HG02623 (cell line): ENCODE measurements around the gene SCN1B.
"Not testable (repeated sequence)": the region's sequence is repeated elsewhere in the genome, so short reads cannot be mapped to it uniquely, and the experiment has no call there.

Experiments used
- ATAC-seq: cut with Tn5 transposase; IDR thresholded peaks from one replicate; pipeline ENCODE4 v1.9.1; 2021; ENCODE audit warnings: moderate library complexity; ENCODE audit not compliant: unreplicated experiment

The SCN1B gene

DNA sequence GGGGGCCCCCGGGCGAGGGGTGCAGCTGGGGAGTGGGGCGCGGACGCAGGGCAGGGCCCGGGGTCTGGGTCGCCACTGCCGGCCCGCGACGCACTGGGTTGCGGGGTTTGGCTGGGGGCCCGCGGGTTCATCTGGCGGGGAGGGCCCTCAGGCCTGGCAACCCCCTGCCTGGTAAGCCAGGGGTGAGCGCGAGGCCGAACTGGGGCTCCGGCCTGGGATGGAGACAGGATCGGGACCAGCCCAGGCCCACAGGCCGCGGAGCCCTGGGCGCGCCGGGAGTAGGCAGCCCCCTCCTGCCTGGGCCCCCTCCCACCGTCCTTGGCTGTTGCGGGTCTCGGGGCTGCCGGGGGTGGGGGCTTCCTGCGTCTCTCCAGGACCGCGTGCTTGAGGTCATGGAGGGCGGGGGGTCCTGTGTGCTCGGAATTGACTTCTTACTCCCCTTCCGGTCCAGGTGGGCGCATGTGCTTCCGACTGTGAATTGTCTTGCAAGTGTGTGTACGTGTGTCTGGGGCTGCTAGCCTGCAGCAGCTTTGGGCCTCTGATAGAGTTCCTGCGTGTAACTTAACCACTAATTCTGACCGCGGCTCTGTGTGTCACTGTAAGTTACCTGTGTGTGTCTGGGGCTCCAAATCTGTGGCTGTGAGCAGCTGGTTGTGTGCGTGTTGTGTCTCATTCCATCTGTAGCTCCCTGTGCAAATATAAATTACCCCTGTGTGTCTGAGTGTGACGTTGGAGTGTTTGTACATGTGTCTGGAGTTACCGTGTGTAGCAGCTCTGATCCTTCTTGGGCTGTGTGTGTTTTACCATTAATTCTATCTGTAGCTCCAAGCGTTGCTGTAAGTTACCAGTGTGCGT, 29.4 kb upstream of the SCN1B start:
- no peak for ATAC-seq

DNA sequence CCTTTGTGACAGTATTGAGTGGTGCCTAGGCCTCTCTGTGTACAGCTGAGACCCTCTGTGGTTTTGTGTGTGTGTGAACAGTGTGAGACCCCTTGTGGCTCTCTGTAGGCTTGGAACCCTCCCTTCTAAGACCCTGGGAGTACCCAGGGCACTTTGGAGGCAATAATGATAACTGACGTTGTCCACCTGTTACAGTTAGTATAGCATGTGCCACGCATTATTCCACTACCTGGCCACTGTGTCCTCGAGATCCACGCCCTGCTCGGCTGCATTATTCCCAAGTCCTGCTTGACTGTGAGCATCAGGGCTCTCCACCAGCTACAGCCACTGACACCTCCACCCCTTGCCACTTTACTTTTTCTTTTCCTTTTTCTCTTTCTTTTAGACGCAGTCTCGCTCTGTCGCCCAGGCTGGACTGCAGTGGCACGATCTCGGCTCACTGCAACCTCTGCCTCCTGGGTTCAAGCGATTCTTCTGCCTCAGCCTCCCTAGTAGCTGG, 28.2 kb upstream of the SCN1B start:
- ATAC-seq = no peak

DNA sequence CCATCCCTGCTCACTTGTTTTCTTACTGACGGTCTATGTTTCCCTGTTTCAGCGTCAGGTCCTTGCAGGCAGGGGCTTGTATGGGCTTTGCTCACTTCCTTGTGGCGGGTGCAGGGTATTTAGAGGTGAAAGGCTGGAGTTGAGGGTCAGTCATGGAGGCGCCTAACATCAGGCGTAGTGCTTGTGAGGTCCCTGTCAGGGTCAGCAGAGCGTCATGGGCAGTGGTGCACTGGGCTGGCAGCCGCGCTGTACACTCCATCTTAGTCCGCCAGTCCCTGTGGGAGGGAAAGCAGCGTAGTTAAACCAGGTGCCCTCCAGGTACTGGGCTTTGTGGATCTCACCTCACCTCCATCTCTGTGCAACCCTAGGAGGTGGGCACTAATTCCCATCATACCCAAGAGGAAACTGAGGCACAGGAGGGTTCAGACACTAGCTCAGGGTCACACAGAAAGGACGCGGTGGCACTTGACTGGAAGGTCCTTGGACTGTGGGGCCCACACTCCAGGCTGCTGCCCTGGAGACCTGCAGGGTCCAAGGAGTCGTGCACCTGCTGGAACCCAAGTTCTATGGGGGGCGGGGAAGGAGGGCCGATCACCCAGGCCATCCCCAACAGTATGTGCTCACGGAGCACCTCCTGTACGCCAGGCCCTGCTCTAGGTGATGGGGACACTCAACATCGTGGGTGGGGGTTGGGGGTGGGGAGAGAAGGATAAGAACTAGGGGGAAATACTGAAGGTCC, 25.6 kb upstream of the SCN1B start:
- no peak for ATAC-seq

DNA sequence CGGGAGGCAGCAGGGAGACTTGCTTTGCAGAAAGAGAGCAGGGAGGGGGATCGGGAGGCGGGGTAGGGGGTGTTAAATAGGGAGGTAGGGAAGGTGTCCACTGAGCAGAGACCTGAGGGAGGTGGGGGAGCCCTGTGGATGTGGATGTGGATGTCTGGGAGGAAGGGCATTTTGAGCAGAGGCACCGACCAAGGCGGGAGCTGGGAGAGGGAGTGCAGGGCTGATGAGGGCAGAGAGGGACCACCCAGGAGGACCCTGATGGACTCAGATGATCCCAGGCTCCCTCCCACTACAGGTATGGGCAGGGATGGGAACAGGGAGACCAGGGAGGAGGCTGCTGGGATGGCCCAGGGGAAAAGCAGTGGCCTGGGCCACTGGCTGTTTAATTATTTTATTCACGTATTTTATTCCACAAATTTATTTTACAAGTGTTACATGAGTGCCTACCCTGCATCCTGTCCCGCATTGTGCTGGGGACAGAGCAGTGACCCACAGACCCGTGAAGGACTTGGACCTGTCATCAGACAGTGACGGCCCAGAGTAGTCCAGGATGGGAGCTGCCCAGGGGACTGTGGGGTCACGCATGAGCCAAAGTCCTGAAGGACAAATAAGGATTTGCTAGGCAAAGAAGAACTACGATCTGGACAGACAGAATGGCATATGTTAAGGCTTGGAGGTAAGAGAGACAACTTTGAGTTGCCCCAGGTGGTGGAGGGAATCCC, 24.9 kb upstream of the SCN1B start:
- no peak for ATAC-seq

DNA sequence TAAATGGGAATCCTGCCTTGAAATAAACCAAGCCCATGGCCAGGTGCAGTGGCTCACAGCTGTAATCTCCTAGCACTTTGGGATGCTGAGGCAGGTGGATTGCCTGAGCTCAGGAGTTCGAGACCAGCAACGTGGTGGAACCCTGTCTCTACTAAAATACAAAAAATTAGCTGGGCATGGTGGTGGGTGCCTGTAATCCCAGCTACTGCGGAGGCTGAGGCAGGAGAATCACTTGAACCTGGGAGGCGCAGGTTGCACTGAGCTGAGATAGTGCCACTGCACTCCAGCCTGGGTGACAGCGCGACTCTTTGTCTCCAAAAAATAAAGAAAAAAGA, 24.3 kb upstream of the SCN1B start:
- not testable (repeated sequence) for ATAC-seq

DNA sequence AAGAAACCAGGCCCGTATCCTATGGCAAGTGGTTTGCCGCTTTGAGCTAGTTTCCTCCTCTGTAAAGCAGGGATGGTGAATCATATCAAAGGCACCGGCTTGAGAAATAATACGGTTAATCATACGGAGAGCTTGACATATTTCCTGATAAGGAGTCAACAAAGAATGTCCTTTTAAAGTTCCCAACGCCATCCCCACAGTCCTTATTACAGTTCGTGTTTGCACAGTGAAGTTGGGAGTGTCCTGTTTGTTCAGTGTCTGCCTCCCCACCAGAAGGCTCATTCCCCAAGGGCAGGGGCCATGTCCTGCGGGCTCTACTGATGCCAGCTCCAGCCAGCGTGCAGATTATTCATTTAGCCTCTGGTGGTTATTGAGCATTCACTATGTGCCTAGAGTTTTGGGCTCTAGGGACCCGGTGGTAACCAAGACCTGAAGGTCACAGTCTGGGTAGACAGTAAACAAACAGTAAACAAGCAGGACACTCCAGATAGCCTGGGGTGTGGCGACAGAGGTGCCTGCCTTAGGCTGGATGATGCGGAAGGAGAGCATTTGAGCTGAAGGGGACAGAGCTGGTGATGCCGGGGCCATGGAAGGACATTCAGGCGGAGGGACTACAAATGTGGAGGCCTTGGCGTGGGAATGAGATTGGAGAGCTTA, 23.8 kb upstream of the SCN1B start:
- no peak for ATAC-seq

DNA sequence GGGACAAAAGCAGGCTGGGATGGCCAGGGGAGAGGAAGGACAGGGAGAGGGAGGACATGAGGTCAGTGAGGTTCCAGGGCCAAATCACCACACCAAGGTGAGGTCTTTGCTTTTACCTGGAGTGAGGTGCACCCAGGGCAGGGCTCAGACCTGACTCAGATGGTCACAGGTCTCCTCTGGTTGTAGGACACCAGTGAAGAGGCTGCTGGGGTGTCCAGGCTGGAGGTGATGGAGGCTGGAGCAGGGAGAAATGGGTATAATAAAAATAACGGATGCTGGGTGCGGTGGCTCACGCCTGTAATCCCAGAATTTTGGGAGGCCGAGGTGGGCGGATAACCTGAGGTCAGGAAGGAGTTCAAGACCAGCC, 23.3 kb upstream of the SCN1B start:
- no peak for ATAC-seq

DNA sequence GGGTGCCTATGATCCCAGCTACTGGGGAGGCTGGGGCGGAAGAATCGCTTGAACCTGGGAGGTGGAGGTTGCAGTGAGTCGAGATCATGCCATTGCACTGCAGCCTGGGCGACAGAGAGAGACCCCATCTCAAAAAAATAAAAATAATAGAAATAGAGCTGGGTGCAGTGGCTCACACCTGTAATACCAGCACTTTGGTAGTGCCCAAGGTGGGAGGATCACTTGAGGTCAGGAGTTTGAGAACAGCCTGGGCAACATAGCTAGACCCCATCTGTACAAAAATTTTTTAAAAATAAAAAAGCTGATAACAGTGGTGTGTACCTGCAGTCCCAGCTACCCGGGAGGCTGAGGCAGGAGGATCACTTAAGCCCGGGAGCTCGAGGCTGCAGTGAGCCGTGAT, 22.8 kb upstream of the SCN1B start:
- not testable (repeated sequence) for ATAC-seq

DNA sequence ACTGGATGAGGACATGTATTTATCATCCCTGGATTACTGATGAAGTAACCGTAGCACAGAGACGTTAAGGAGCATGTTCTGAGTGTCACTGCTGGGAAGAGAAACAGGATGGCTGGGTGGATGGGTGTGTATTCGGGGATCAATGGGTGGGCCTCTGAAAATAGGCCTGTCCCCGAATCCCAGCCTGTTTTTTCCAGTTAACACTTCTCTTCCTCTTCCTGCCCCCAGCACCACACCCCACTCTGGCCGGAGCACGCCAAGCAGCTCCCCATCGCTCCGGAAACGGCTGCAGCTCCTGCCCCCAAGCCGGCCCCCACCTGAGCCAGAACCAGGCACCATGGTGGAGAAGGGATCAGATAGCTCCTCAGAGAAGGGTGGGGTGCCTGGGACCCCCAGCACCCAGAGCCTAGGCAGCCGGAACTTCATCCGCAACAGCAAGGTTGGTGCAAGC, 21.4 kb upstream of the SCN1B start:
- no peak for ATAC-seq

DNA sequence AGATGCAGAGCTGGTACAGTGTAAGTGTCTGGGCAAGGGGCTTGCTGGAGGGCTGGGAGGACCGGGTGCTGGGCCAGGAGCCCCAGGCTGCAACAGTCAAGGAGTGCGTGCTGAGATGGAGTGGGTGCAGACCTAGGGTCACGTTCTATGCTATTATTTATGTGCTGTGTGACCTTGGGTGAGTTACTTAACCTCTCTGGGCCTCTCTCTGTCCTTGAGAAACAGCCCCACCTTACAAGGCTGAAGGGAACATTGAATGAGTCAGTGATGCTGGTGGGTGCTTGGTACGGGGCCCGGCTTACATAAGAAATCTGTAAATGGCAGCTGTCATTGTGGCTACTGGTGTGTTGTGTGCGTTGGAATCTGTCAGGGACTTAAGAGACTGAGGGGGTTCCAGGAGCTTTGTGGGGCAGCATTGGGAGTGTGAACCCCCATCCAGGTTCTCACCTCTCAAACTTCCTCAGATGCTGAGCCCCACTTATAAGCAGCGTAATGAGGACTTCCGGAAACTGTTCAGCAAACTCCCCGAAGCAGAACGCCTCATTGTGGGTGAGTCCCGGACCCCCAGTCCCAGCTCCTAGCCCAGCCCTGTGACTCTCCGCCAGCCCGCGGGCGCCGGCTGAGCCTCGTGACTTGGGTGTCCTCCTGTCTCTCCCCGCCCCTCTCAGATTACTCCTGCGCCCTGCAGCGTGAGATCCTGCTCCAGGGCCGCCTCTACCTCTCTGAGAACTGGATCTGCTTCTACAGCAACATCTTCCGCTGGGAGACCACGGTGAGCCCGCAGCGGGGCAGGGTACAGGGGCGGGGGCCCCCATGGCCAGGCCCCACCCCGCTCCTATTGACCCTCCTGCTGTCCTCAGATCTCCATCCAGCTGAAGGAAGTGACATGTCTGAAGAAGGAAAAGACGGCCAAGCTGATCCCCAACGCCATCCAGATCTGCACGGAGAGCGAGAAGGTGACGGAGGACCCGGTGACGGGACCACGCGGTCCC, 20.6 kb upstream of the SCN1B start:
- ATAC-seq = no peak

DNA sequence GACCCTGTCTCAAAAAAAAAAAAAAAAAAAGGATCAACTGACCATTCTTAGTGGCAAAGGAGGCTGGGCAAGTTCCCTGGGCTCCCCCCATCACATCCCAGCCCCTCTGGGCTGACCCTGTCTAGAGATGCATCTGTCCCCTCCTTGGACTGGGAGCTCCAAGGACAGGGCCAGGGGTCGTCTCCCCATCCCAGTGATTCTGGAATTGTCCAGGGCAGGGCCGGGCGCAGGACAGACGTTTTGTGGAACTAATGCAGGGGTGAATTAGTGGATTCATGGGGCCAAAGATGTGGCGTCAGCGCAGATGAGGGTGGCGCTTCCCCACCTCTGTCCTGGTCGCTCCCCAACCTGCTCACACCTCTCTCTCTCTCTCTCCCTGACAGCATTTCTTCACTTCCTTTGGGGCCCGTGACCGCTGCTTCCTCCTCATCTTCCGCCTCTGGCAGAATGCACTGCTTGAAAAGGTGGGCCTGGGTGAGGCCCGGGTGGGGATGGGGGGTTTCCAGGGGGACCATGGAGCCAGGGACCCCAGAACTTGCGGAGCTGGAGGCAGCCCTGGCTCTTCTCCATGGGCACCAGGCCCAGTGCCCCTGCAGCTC, 19.1 kb upstream of the SCN1B start:
- no peak for ATAC-seq

DNA sequence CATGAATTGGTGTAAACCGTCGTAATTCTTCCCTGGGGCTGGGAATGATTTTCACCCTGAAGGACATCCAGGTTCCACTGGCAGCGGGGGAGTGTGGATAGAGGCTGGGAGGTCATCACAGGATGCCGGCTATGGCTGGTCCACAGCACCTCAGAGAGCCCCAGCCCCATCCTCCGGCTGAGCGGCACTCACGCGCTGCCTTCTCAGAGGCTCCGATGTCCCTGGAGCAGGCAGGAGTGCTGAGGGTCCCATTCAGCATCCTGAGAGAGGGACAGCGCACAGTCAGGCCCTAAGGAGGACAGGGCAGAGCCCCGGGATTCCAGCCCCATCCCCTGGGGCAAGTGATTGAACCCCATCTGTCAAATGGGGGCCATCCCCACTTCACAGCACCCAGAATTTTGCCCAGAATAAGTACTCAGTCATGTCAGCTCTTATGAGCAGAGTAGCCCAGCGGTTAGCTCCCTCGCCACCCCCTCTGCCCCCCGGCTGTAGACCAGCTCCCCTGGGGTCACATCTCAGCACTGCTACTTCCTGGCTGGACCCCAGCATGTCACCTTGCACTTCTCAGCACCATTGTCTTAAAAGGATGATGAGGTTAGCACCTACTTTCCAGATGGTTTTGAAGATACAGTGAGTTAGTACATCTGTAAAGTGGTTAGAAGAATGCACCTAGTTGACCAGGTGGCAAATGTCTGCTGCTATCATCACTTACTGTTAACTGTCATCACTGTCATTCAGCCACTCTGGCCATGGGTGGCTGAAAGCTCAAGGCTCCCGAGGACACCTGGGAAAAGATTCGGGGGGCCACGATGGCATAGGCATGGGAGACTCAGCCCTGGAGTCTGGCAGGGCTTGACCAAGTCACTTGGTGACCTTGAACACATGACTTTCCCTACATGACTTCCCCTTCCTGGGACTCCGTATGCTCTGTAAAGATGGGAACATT, 18.3 kb upstream of the SCN1B start:
- ATAC-seq = no peak

DNA sequence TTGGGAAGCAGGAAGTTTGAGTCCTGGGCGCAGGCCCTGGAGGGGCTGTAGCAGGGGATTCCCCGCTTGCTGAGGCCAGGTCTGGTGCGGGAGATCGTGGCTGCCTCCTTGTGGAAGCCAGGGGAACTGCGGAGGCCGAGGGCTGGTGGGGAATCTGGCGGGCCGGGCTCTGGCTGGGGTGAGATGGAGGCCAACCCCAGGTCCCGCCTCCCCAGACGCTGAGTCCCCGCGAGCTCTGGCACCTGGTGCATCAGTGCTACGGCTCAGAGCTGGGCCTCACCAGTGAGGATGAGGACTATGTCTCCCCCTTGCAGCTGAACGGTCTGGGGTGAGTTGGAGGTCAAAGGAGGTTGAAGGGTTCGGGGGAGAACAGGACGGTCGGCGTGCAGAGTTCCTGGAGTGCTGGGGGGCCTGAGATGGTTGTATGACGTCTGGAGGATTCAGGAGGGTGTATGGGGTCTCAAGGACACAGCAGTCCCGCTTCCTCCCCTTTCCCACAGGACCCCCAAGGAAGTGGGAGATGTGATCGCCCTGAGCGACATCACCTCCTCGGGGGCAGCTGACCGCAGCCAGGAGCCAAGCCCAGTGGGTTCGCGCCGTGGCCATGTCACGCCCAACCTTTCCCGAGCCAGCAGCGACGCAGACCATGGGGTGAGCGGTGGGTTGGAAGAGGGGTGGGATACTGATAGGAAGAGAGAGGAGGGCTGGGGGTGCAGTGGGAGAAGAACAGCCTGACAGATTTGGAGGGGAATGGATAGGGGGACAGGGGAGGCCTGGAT, 17.0 kb upstream of the SCN1B start:
- ATAC-seq = no peak

DNA sequence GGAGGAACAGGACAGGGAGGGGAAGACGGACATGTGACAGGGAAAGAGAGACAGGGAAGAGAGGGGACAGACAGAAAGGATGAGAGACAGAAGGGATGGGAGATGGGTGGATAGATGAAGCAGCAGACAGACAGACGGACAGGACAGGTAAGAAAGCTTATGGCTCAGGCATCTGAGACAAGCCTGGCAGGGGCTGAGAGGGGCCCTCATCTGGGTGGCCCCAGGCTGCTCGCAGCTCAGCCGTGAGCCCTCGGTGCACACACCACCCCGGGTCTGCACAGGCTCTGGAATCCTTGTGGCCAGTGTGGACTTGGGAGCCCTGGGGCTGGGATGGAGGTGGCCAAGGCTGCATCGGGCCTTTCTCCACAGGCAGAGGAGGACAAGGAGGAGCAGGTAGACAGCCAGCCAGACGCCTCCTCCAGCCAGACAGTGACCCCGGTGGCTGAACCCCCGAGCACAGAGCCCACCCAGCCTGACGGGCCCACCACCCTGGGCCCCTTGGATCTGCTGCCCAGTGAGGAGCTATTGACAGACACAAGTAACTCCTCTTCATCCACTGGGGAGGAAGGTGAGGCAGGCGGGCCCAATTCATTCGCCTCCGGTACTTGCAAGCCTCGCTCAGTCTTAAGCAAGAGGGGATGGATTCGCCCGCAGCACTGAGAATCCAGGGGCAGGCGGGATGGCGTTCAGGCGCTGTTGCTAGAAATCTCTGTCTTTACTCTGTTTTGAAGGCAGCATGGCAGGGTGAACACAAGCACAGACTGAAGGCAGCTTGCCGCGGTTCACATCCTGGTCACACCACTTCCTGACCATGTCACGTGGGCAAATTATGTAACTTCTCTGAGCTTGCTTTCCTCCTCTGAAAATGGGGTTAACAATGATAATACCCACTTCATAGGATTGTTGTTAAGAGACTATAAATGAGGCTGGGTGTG, 16.2 kb upstream of the SCN1B start:
- no peak for ATAC-seq

DNA sequence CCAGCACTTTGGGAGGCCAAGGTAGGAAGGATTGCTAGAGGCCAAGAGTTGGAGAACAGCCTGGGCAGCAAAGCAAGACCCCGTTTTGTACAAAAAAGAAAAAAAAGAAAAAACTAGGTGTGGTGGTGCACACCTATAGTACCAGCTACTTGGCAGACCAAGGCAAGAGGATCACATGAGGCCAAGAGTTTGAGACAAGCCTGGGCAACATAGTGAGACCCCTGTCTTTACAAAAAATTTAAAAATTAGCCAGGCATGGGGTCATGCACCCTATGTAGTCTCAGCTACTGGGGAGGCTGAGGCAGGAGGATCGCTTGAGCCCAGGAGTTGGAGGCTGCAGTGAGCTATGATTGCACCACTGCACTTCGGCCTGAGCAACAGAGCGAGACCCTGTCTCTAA, 15.5 kb upstream of the SCN1B start:
- ATAC-seq = not testable (repeated sequence)

DNA sequence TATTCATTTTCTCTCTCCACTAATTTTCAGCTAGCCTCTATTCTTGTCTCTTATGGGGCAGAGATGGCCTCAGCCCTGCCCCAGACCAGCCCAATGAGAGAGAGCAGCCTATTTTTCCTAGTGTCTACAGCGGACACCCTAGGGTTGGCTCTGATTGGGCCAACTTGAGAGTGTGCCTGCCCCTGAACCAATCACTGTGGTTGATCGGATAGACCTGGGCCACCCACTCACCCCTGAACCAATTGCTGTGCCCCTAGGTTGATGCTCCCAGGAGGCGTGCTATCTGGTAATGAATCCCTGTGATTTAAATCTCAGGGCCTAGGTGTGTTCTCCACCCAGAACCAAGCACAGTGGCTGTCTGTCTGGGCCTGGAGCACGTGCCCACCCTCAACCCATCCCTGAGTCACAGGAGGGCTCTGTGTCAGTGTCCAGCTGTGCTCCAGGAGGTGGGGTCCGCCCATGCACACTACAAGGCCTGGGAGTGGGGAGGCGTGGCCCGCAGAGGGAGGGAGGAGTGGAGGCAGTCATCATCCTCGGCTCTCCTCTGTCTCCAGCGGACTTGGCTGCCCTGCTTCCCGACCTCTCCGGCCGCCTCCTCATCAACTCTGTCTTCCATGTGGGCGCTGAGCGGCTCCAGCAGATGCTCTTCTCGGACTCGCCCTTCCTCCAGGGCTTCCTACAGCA, 14.9 kb upstream of the SCN1B start:
- no peak for ATAC-seq
